Measurements from ENCODE around the gene NF2.

GRCh38 chr22:29650370-29650769 is 46.9 kb downstream of the NF2 start:
- TF ChIP-seq CTCF (IDR thresholded peaks at IDR 0.05): no peak
- TF ChIP-seq RCOR1 (IDR thresholded peaks at IDR 0.05; ENCODE audit: low read depth, low read length): no peak
- TF ChIP-seq REST (IDR thresholded peaks at IDR 0.05): no peak
- TF ChIP-seq EP300 (IDR thresholded peaks at IDR 0.05): no peak

Data from A549 (cell line).